NT2/D1 (cell line): ENCODE results near the gene COG3.

Source experiments
- SUZ12 ChIP-seq: IDR thresholded peaks from 2 replicates; pipeline ENCODE4 v1.6.1; 2011; ENCODE audit not compliant: insufficient read length, insufficient read depth; ENCODE audit errors: extremely low read depth
- YY1 ChIP-seq: IDR thresholded peaks from 2 replicates; pipeline ENCODE4 v1.6.1; 2011; ENCODE audit not compliant: insufficient read length, insufficient read depth
- ZNF274 ChIP-seq: IDR thresholded peaks from 2 replicates; pipeline ENCODE4 v1.6.1; 2011; ENCODE audit warnings: mild to moderate bottlenecking, low read depth, low read length

- TF ChIP-seq YY1 = no peak
- TF ChIP-seq SUZ12 = no peak
- TF ChIP-seq ZNF274 = no peak
These were observed 24.8 kb upstream of the COG3 start for GRCh38 chr13:45439781-45440462.
